MCF 10A (cell line): ENCODE measurements around the gene SPATA21. TPM values are rescaled to one million over a fixed set of nuclear protein-coding genes. Genes with fewer than 3 reads are reported as not detected.
A peak's percentile ranks its signal among the peaks of the same experiment; 100 is the strongest.
"Not testable (repeated sequence)": the region's sequence is repeated elsewhere in the genome, so short reads cannot be mapped to it uniquely, and the experiment has no call there.

Source experiments
- BruUV-seq: library from RNA; stranded (reverse); fragments of 400-500 nt; replicated peaks from 2 replicates; lab custom pipeline; 2021; lab: Mats Ljungman, UMichigan
- CTCF ChIA-PET: fragments of 300-600 bp; sonication (Branson Sonifier 250); formaldehyde crosslinking; extraction: SDS; loops from one replicate; lab custom pipeline; 2021; ENCODE audit warnings: antibody characterized with exemption, inconsistent platforms; lab: Yijun Ruan, JAX
- POLR2A ChIA-PET: fragments of 300-600, 350-650 bp; sonication (Branson Sonifier 250); formaldehyde crosslinking; extraction: SDS; loops from one replicate; lab custom pipeline; 2020; ENCODE audit warnings: antibody characterized with exemption, inconsistent platforms; lab: Yijun Ruan, JAX
- DNase-seq: peaks from one replicate; pipeline ENCODE4 v3.0.0-alpha.2; 2018; ENCODE audit not compliant: unreplicated experiment
- H3K27ac Mint-ChIP-seq: one replicate; pipeline ENCODE4 v1.8.0; 2022; ENCODE audit warnings: mild to moderate bottlenecking, low read depth, mixed read lengths; ENCODE audit not compliant: unreplicated experiment
- H3K27me3 Mint-ChIP-seq: one replicate; pipeline ENCODE4 v1.8.0; 2022; ENCODE audit warnings: mixed read lengths; ENCODE audit not compliant: insufficient read depth, unreplicated experiment
- H3K36me3 Mint-ChIP-seq: one replicate; pipeline ENCODE4 v1.8.0; 2022; ENCODE audit warnings: mild to moderate bottlenecking, moderate library complexity, mixed read lengths; ENCODE audit not compliant: insufficient read depth, unreplicated experiment
- H3K4me1 Mint-ChIP-seq: one replicate; pipeline ENCODE4 v1.8.0; 2022; ENCODE audit warnings: mixed read lengths; ENCODE audit not compliant: insufficient read depth, unreplicated experiment
- H3K4me3 Mint-ChIP-seq: one replicate; pipeline ENCODE4 v1.8.0; 2022; ENCODE audit warnings: mild to moderate bottlenecking, moderate library complexity, mixed read lengths; ENCODE audit not compliant: unreplicated experiment
- H3K9me3 Mint-ChIP-seq: one replicate; pipeline ENCODE4 v1.8.0; 2022; ENCODE audit warnings: mixed read lengths; ENCODE audit not compliant: unreplicated experiment
- CTCF ChIP-seq: fragments of 200-600 bp; IDR thresholded peaks from one replicate; pipeline ENCODE4 v1.8.0; 2022; ENCODE audit warnings: antibody characterized with exemption, mild to moderate bottlenecking; ENCODE audit not compliant: unreplicated experiment
- intact Hi-C: fragments of 100-400 bp; cut with micrococcal nuclease; formaldehyde crosslinking; loops from 2 replicates; pipeline ENCODE4 v1.14.1; 2022
- total RNA-seq: library from RNA; stranded (reverse); gene quantifications from 2 replicates; pipeline ENCODE4 v1.2.3, GENCODE V29; 2022

SPATA21 gene
- total RNA-seq, 1 experiment from 2014 or later: not detected

- Mint-ChIP-seq H3K27me3 (no peaks in the 10 kb centered on the region), H3K27ac (peak overlapping the region; percentile 98), H3K9me3 (no peaks in the 10 kb centered on the region), H3K4me1 (peaks cover 23% of the 10 kb centered on the region), H3K4me3 (peak overlapping the region; percentile 74), H3K36me3 (peaks cover 21% of the 10 kb centered on the region)
- DNase-seq: no peak
- ChIA-PET POLR2A (interaction anchor here (0.6 to 4.4 kb wide), 23 partner anchors 8 to 922 kb away, joined by 3 to 51 read pairs (median 3); partner anchors contain the start of genes FBXO42, NECAP2 and RNU1-1), CTCF (interaction anchor here (0.6 to 1.2 kb wide), 6 partner anchors 68 to 289 kb away, joined by 3 to 4 read pairs (median 3); partner anchors contain the start of gene NECAP2)
- TSS peak; percentile 39 for BruUV-seq
- intact Hi-C loops: loop anchor here (1.0 to 10.0 kb wide), 2 partner anchors 28 to 363 kb away; partner anchors contain the start of gene SRARP
- TF ChIP-seq CTCF: no peak
These were observed 69.0 kb downstream of the SPATA21 start for GRCh38 chr1:16367968-16368890.

- Mint-ChIP-seq H3K4me3 (peak overlapping the region; percentile 74), H3K4me1 (peaks cover 16% of the 10 kb centered on the region), H3K9me3 (no peaks in the 10 kb centered on the region), H3K27me3 (no peaks in the 10 kb centered on the region), H3K36me3 (peaks cover 15% of the 10 kb centered on the region), H3K27ac (peak overlapping the region; percentile 98)
- no TSS peak for BruUV-seq
- peak; percentile 83 for DNase-seq
- intact Hi-C loops: loop anchor here (1.0 to 10.0 kb wide), 2 partner anchors 29 to 363 kb away; partner anchors contain the start of gene SRARP
- no peak for TF ChIP-seq CTCF
- ChIA-PET POLR2A (interaction anchor here (0.6 to 4.4 kb wide), 13 partner anchors 8 to 146 kb away, joined by 3 to 51 read pairs (median 6); partner anchors contain the start of genes FBXO42, NECAP2 and RNU1-1), CTCF (interaction anchor here (1.0 to 6.0 kb wide), 2 partner anchors 287 to 288 kb away, joined by 3 to 74 read pairs; no protein-coding TSS in a partner anchor)
These were observed 69.8 kb downstream of the SPATA21 start for GRCh38 chr1:16367258-16367967.

GRCh38 chr1:16366722-16367257, 70.4 kb downstream of the SPATA21 start, which contains the start of gene SZRD1:
Gene SZRD1, plus strand, starts transcription at chr1:16367242. Its CDS starts 16 bp downstream, at chr1:16367258.
- intact Hi-C loops: loop anchor here (1.0 to 10.0 kb wide), 2 partner anchors 30 to 362 kb away; partner anchors contain the start of gene SRARP
- Mint-ChIP-seq H3K9me3 (no peaks in the 10 kb centered on the region), H3K4me3 (peak within 1 kb of the TSS; percentile 74), H3K27ac (peak within 1 kb of the TSS; percentile 98), H3K27me3 (no peaks in the 10 kb centered on the region), H3K4me1 (peaks cover 13% of the 10 kb centered on the region), H3K36me3 (peaks cover 14% of the 10 kb centered on the region)
- ChIA-PET CTCF (interaction anchor here (6.0 kb wide), 1 partner anchor 286 kb away, joined by 74 read pairs; no protein-coding TSS in a partner anchor), POLR2A (interaction anchor here (0.6 to 4.4 kb wide), 10 partner anchors 12 to 102 kb away, joined by 3 to 51 read pairs (median 5); partner anchors contain the start of genes FBXO42, NECAP2 and SPATA21)
- BruUV-seq: no TSS peak
- DNase-seq: peak; percentile 99
- no peak for TF ChIP-seq CTCF

GRCh38 chr1:16365146-16365498, 72.1 kb downstream of the SPATA21 start:
- ChIA-PET POLR2A (interaction anchor here (0.6 to 4.4 kb wide), 7 partner anchors 9 to 220 kb away, joined by 3 to 51 read pairs (median 5); partner anchors contain the start of gene FBXO42), CTCF (interaction anchor here (0.6 to 6.0 kb wide), 11 partner anchors 16 to 310 kb away, joined by 3 to 74 read pairs (median 3); partner anchors contain the start of gene NECAP2)
- not testable (repeated sequence) for H3K27me3 Mint-ChIP-seq, H3K9me3 Mint-ChIP-seq, H3K4me1 Mint-ChIP-seq, H3K4me3 Mint-ChIP-seq, BruUV-seq, DNase-seq
- intact Hi-C loops: loop anchor here (10.0 kb wide), 1 partner anchor 360 kb away; the partner anchor contains the start of gene SRARP
- Mint-ChIP-seq H3K36me3 (peaks cover 14% of the 10 kb centered on the region), H3K27ac (peak overlapping the region; percentile 42)
